Peyer's patch (tissue), 4 donors: ENCODE measurements around the gene ELL2. TPM values are rescaled to one million over a fixed set of nuclear protein-coding genes. Genes with fewer than 3 reads are reported as not detected.

Experiments
- DNase-seq, 3 donors: peaks; one replicate each; pipeline ENCODE4 v3.0.0-alpha.2; 2017 to 2019
- H3K27ac ChIP-seq, 4 donors: fragments of 200-600 bp; sonication (generic); one replicate each; pipeline ENCODE4 v1.5.1; 2016 to 2019
- H3K27me3 ChIP-seq, 2 donors: fragments of 200-600 bp; sonication (generic); one replicate each; pipeline ENCODE4 v1.5.1; 2019
- H3K36me3 ChIP-seq, 3 donors: fragments of 200-600 bp; sonication (generic); one replicate each; pipeline ENCODE4 v1.5.1; 2016 to 2019
- H3K4me1 ChIP-seq, 4 donors: fragments of 200-600 bp; sonication (generic); one replicate each; pipeline ENCODE4 v1.5.1; 2016 to 2019
- H3K4me3 ChIP-seq, 4 donors: fragments of 200-600 bp; sonication (generic); 1 replicate in 3 of 4; 2 replicates in 1 of 4; pipeline ENCODE4 v1.5.1; 2016 to 2019; ENCODE audit warnings: mild to moderate bottlenecking in 1 of 4
- H3K9me3 ChIP-seq, 4 donors: fragments of 200-600 bp; sonication (generic); one replicate each; pipeline ENCODE4 v1.5.1; 2016 to 2019; ENCODE audit warnings: mild to moderate bottlenecking in 1 of 4
- POLR2A ChIP-seq, 2 donors: fragments of 450-650 bp; IDR thresholded peaks; one replicate each; pipeline ENCODE4 v1.5.1; 2017; ENCODE audit warnings: antibody characterized with exemption in 2 of 2, mild to moderate bottlenecking in 2 of 2, moderate library complexity in 2 of 2
- total RNA-seq, 4 donors: library from RNA; depleted of rRNA; stranded (reverse); fragments of >200 nt; gene quantifications; one replicate each; pipeline ENCODE4 v1.1.0, GENCODE V29; 2016
- TF ChIP-seq, protein P1 (sequence below), 6 experiments: fragments of 450-650 bp in 4 of 6; fragments of 200-600 bp in 2 of 6; sonication (generic) in 1 of 6; IDR thresholded peaks; one replicate each; pipeline ENCODE4 v1.5.1; 2017 to 2019; ENCODE audit warnings: antibody characterized with exemption in 6 of 6, mild to moderate bottlenecking in 3 of 6, moderate library complexity in 1 of 6

The ELL2 gene
- total RNA-seq, 4 donors from 2014 or later: 27.9 to 88.3 (median 38.7) TPM

DNA sequence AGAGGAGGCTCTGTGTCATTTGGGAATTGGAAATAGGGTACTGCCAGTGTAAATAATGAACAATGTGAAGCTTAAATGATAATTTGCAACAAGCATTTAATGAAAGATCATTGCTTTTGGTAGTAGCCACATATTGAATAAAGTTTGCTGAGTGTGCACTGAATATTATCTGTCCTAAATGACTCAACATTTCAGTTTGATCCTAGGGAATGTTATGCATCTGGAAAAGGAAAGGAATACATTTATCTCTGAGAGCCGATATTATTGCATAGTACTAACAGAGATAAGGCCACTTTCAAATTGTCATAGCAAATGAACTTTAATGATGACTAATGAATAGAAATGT lies 8.7 kb upstream of the ELL2 start:
- H3K27ac ChIP-seq: no peak overlapping the region
- TF ChIP-seq, protein P1, sequence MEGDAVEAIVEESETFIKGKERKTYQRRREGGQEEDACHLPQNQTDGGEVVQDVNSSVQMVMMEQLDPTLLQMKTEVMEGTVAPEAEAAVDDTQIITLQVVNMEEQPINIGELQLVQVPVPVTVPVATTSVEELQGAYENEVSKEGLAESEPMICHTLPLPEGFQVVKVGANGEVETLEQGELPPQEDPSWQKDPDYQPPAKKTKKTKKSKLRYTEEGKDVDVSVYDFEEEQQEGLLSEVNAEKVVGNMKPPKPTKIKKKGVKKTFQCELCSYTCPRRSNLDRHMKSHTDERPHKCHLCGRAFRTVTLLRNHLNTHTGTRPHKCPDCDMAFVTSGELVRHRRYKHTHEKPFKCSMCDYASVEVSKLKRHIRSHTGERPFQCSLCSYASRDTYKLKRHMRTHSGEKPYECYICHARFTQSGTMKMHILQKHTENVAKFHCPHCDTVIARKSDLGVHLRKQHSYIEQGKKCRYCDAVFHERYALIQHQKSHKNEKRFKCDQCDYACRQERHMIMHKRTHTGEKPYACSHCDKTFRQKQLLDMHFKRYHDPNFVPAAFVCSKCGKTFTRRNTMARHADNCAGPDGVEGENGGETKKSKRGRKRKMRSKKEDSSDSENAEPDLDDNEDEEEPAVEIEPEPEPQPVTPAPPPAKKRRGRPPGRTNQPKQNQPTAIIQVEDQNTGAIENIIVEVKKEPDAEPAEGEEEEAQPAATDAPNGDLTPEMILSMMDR (IDR thresholded peaks at IDR 0.05): no peak
- H3K4me1 ChIP-seq: no peaks in the 10 kb centered on the region
- H3K36me3 ChIP-seq: no peaks in the 10 kb centered on the region
- no peaks in the 10 kb centered on the region for H3K27me3 ChIP-seq
- DNase-seq: no peak
- no peak overlapping the region for H3K4me3 ChIP-seq
- H3K9me3 ChIP-seq: no peaks in the 10 kb centered on the region

- H3K27me3 ChIP-seq: no peaks in the 10 kb centered on the region
- no peaks in the 10 kb centered on the region for H3K36me3 ChIP-seq
- TF ChIP-seq POLR2A (IDR thresholded peaks at IDR 0.05): no peak
- TF ChIP-seq, protein P1 (IDR thresholded peaks at IDR 0.05): no peak
- H3K4me1 ChIP-seq: no peaks in the 10 kb centered on the region
- no peak for DNase-seq
- no peak overlapping the region for H3K4me3 ChIP-seq
- no peaks in the 10 kb centered on the region for H3K9me3 ChIP-seq
- H3K27ac ChIP-seq: no peak overlapping the region
These were observed 8.2 kb upstream of the ELL2 start for GRCh38 chr5:95969651-95970358.

DNA sequence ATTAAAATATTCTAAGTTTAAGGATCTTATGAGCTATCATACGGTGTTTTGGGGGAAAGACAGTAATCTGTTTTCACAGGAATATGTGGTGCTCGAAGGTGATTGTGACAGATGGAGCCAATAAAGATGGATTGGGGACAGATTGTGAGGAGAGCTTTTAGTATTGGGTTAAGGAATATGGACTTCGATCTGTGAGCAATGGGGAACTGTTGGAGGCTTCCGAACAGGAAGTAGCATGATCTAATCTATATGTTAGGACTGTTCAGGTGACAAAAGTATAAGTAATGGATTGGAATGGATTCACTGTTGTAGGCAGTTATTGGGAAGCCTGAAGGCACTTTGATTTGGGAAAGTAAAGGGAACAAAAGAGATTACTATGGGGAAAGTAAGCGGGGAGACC lies 7.4 kb upstream of the ELL2 start:
- Histone ChIP-seq H3K4me1 (no peaks in the 10 kb centered on the region), H3K27me3 (no peaks in the 10 kb centered on the region), H3K9me3 (no peaks in the 10 kb centered on the region), H3K27ac (no peak overlapping the region), H3K36me3 (no peaks in the 10 kb centered on the region), H3K4me3 (no peak overlapping the region)
- no peak for DNase-seq
- TF ChIP-seq POLR2A (IDR thresholded peaks at IDR 0.05): no peak
- TF ChIP-seq, protein P1 (IDR thresholded peaks at IDR 0.05): no peak

DNA sequence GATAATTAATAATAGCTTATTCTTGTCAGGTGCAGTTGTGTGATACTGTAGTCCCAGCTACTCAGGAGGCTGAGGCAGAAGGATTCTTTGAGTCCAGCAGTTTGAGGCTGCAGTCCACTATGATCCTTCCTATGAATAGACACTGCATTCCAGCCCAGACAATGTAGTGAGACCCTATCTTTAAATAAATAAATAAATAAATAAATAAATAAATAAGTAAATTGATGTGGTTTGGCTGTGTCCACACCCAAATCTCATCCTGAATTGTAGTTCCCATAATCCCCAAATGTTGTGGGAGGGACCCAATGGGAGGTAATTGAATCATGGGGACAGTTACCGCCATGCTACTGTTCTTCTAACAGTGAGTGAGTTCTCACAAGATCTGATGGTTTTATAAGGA lies 5.6 kb upstream of the ELL2 start:
- Histone ChIP-seq H3K27me3 (no peaks in the 10 kb centered on the region), H3K9me3 (no peaks in the 10 kb centered on the region), H3K4me1 (no peaks in the 10 kb centered on the region), H3K4me3 (no peak overlapping the region), H3K36me3 (no peaks in the 10 kb centered on the region), H3K27ac (no peak overlapping the region)
- TF ChIP-seq, protein P1 (IDR thresholded peaks at IDR 0.05): no peak
- no peak for TF ChIP-seq POLR2A (IDR thresholded peaks at IDR 0.05)
- DNase-seq: no peak

DNA sequence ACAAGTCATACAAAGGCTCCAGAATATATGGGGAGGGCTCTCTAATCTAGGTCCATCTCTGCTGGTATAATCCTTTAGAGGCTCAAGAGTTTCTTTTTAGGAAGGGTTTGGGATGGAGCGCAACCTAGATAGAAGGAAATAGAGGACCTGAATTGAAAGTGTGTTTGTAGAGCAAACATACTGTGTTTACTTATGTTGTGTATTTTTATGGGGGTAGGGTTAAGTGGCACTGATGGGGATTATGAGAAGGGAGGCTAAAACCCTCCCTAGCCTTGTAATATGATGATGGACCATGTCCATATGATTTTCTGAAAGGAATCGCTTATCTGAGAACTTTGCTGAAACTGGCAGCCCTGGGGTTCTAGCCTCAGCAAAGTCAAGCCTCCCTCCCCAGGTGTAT lies 4.4 kb upstream of the ELL2 start:
- H3K9me3 ChIP-seq: no peaks in the 10 kb centered on the region
- DNase-seq: no peak
- no peaks in the 10 kb centered on the region for H3K4me1 ChIP-seq
- TF ChIP-seq, protein P1 (IDR thresholded peaks at IDR 0.05): no peak
- no peak for TF ChIP-seq POLR2A (IDR thresholded peaks at IDR 0.05)
- no peak overlapping the region for H3K27ac ChIP-seq
- H3K4me3 ChIP-seq: no peak overlapping the region
- H3K27me3 ChIP-seq: no peaks in the 10 kb centered on the region
- no peaks in the 10 kb centered on the region for H3K36me3 ChIP-seq
